Fibroblast of pulmonary artery (primary cell): ENCODE data around the gene MBLAC1.

Source experiments
- DNase-seq: peaks from one replicate; pipeline ENCODE4 v3.0.0-alpha.2; 2010; ENCODE audit warnings: low read depth
- H3K4me3 ChIP-seq: replicated peaks from 2 replicates; pipeline ENCODE4 v1.5.1; 2011; ENCODE audit warnings: low read depth, mild to moderate bottlenecking, control low read depth, low read length, moderate library complexity
- CTCF ChIP-seq: IDR thresholded peaks from 2 replicates; pipeline ENCODE4 v1.5.1; 2011; ENCODE audit warnings: mild to moderate bottlenecking, control low read depth, low read length, inconsistent platforms; ENCODE audit errors: missing control alignments

MBLAC1 gene

GRCh38 chr7:100163006-100163531, 36.3 kb downstream of the MBLAC1 start:
- no peak for DNase-seq
- H3K4me3 ChIP-seq = no peak overlapping the region
- TF ChIP-seq CTCF = no peak

- no peak for TF ChIP-seq CTCF
- no peak overlapping the region for H3K4me3 ChIP-seq
- DNase-seq = no peak
Observed at GRCh38 chr7:100163871-100164270, 37.1 kb downstream of the MBLAC1 start.

- H3K4me3 ChIP-seq = no peak overlapping the region
- no peak for TF ChIP-seq CTCF
- DNase-seq = no peak
Observed at GRCh38 chr7:100166317-100166940, 39.7 kb downstream of the MBLAC1 start.

- peak overlapping the region; percentile 48 for H3K4me3 ChIP-seq
- TF ChIP-seq CTCF = no peak
- DNase-seq = no peak
Observed at GRCh38 chr7:100166970-100167911, 40.5 kb downstream of the MBLAC1 start.

GRCh38 chr7:100167912-100168323, 41.2 kb downstream of the MBLAC1 start:
- TF ChIP-seq CTCF = no peak
- peak overlapping the region; percentile 48 for H3K4me3 ChIP-seq
- no peak for DNase-seq

- no peak for TF ChIP-seq CTCF
- H3K4me3 ChIP-seq = no peak overlapping the region
- DNase-seq = no peak
Observed at GRCh38 chr7:100169147-100169850, 42.5 kb downstream of the MBLAC1 start.
